Measurements from ENCODE around the gene PPARA. TPM values are rescaled to one million over a fixed set of nuclear protein-coding genes. Genes with fewer than 3 reads are reported as not detected.

PPARA gene
- total and polyA plus RNA-seq, 7 experiments from 2014 or later, result 3.7 to 21.6 (median 16.4) TPM

DNA sequence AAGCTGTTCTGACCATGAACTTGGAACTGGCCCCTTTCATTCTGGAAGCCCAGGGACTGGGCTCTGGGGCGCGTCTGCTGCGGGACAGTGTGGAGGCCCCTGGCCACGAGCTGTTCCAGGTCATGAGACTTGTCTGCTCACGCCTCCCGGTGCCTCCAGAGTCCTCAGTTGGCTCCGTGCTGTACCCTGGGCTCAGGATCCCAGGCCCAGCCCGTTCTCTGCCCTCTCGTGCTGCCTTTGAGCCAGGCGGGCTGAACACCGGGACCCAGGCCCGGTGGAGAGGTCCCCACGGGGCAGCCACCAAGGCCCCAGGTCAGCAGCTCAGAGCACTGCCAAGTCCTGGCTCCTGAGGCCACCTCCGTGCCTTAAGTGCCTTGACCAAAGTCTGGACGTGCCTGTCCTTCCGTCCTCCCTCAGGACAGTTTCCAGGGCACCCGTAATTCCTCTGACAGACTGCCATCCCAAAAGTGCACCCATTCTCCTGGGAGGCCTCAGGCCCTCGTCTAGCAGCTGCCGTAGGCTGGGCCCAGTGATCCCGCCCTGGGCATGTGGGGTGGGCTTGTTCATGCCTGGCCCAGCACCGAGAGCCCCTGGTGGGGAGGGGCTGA is 36.3 kb upstream of the PPARA start:
- Mint-ChIP-seq H3K9me3 (no peaks in the 10 kb centered on the region), H3K27ac (no peak overlapping the region), H3K27me3 (no peaks in the 10 kb centered on the region), H3K4me1 (peaks cover 0 to 6% (median 0%) of the 10 kb centered on the region in 7 donors), H3K4me3 (no peak overlapping the region), H3K36me3 (no peaks in the 10 kb centered on the region)
- Histone ChIP-seq H3K9me3 (ENCODE audit: control insufficient read depth in 2 of 3, low read length in 3 of 3) (no peaks in the 10 kb centered on the region), H3K4me1 (ENCODE audit: control insufficient read depth in 2 of 2, insufficient read depth in 2 of 2, low read length in 2 of 2) (peaks cover 0 to 4% of the 10 kb centered on the region in 2 donors), H3K4me3 (ENCODE audit: low read length) (no peak overlapping the region), H3K36me3 (ENCODE audit: control insufficient read depth in 2 of 3, insufficient read depth in 3 of 3, low read length in 3 of 3) (peaks cover 0 to 32% (median 0%) of the 10 kb centered on the region in 3 experiments), H3K27ac (ENCODE audit: low read depth, low read length) (no peak overlapping the region), H3K27me3 (ENCODE audit: control insufficient read depth in 2 of 2, insufficient read depth in 2 of 2, low read length in 2 of 2) (no peaks in the 10 kb centered on the region)
- no peak for ATAC-seq
- CTCF ChIA-PET, result interaction anchor here (0.7 to 7.9 kb wide), 11 partner anchors 16 to 201 kb away, joined by 3 to 112 read pairs (median 3); no protein-coding TSS in a partner anchor
- POLR2A ChIA-PET, result interaction anchor here (0.8 to 1.0 kb wide), 3 partner anchors 16 to 100 kb away, joined by 3 to 4 read pairs (median 3); no protein-coding TSS in a partner anchor
- no peak for DNase-seq
- intact Hi-C loops (cut with micrococcal nuclease), result loop anchor here in 1 of 2 donors (5.0 kb wide), 1 partner anchor 42 kb away; no protein-coding TSS in a partner anchor

DNA sequence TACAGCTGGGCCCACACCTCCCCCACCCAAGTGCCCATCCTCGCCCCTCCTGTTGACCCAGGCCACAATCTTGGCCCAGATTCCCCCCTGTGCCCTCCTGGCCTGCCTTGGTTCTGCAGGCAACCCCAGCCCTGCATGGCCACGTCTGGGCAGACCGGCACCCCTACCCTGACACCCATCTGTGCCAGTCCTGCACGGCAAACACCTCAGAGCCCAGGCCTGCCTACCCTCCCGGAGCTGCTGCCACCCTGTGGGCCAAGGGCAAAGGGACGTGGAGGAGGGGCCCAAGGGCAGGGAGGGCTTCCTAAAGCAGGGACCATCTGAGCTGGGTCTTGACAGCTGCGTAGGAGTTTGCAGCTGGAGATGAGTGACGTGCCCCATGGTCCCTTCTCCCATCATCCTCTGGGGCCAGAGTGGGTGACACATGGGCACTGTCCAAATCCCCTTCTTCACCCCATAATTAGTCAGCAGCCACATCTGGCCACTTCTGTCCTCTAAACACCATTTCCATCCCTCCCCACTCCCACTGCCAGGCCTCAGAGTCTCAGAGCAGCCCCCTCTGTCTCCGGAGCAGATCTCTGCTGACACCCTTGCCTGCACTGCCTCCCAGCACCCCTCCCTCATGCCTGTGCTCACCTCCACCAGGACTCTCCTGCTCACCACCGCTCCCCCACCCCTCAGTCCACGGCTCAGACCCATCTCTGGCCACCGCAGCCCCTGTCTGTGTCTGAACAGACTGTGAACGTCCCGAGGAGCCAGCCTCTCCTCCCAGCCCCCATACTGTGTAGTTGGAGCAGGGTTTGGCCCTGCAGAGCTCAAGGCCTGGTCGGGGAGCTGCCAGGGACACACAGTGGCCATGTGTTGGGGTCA is 35.6 kb upstream of the PPARA start:
- Mint-ChIP-seq H3K27me3 (no peaks in the 10 kb centered on the region), H3K27ac (peak overlapping the region in 2 of 9 donors; percentile 17 to 70), H3K4me1 (peaks cover 0 to 6% (median 0%) of the 10 kb centered on the region in 7 donors), H3K4me3 (no peak overlapping the region), H3K9me3 (no peaks in the 10 kb centered on the region), H3K36me3 (no peaks in the 10 kb centered on the region)
- DNase-seq (no peak), ATAC-seq (no peak)
- intact Hi-C loops (cut with micrococcal nuclease), result loop anchor here in 1 of 2 donors (5.0 kb wide), 1 partner anchor 42 kb away; no protein-coding TSS in a partner anchor
- POLR2A ChIA-PET, result interaction anchor here (0.8 to 1.0 kb wide), 4 partner anchors 17 to 101 kb away, joined by 3 to 4 read pairs (median 3); no protein-coding TSS in a partner anchor
- H3K4me3 ChIP-seq (ENCODE audit: low read length), result no peak overlapping the region
- no peak overlapping the region for H3K27ac ChIP-seq (ENCODE audit: low read depth, low read length)
- CTCF ChIA-PET, result interaction anchor here (0.5 to 7.9 kb wide), 10 partner anchors 11 to 199 kb away, joined by 3 to 112 read pairs (median 6); no protein-coding TSS in a partner anchor
- peaks cover 0 to 4% of the 10 kb centered on the region in 2 donors for H3K4me1 ChIP-seq (ENCODE audit: control insufficient read depth in 2 of 2, insufficient read depth in 2 of 2, low read length in 2 of 2)
- no peaks in the 10 kb centered on the region for H3K9me3 ChIP-seq (ENCODE audit: control insufficient read depth in 2 of 3, low read length in 3 of 3)
- H3K36me3 ChIP-seq (ENCODE audit: control insufficient read depth in 2 of 3, insufficient read depth in 3 of 3, low read length in 3 of 3), result peaks cover 0 to 27% (median 0%) of the 10 kb centered on the region in 3 experiments
- H3K27me3 ChIP-seq (ENCODE audit: control insufficient read depth in 2 of 2, insufficient read depth in 2 of 2, low read length in 2 of 2), result no peaks in the 10 kb centered on the region

DNA sequence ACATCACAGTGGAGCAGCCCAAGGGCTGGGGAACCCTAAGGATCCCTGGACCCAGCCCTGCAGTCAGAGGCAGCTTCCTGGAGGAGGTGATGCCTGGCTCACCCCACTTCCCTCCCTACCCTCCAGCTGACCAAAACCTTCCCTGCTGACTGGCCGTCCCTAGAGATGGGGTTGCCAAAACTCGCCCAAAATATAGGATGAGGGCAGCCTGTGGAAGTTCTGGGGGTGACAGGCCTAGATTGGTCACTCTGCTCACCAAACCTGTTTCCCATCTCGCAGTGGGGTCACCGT is 35.0 kb upstream of the PPARA start:
- Histone ChIP-seq H3K27me3 (ENCODE audit: control insufficient read depth in 2 of 2, insufficient read depth in 2 of 2, low read length in 2 of 2) (no peaks in the 10 kb centered on the region), H3K27ac (ENCODE audit: low read depth, low read length) (no peak overlapping the region), H3K36me3 (ENCODE audit: control insufficient read depth in 2 of 3, insufficient read depth in 3 of 3, low read length in 3 of 3) (peaks cover 0 to 22% (median 0%) of the 10 kb centered on the region in 3 experiments), H3K4me1 (ENCODE audit: control insufficient read depth in 2 of 2, insufficient read depth in 2 of 2, low read length in 2 of 2) (peaks cover 0 to 4% of the 10 kb centered on the region in 2 donors), H3K4me3 (ENCODE audit: low read length) (no peak overlapping the region), H3K9me3 (ENCODE audit: control insufficient read depth in 2 of 3, low read length in 3 of 3) (no peaks in the 10 kb centered on the region)
- intact Hi-C loops (cut with micrococcal nuclease), result no loop called here
- ChIA-PET POLR2A (interaction anchor here (0.8 kb wide), 1 partner anchor 79 kb away, joined by 3 read pairs; no protein-coding TSS in a partner anchor), CTCF (interaction anchor here (0.8 to 7.9 kb wide), 6 partner anchors 78 to 198 kb away, joined by 4 to 112 read pairs (median 12); no protein-coding TSS in a partner anchor)
- no peaks in the 10 kb centered on the region for H3K27me3 Mint-ChIP-seq
- H3K36me3 Mint-ChIP-seq, result no peaks in the 10 kb centered on the region
- no peak overlapping the region for H3K27ac Mint-ChIP-seq
- ATAC-seq (no peak), DNase-seq (no peak)
- peaks cover 0 to 6% (median 0%) of the 10 kb centered on the region in 7 donors for H3K4me1 Mint-ChIP-seq
- no peak overlapping the region for H3K4me3 Mint-ChIP-seq
- no peaks in the 10 kb centered on the region for H3K9me3 Mint-ChIP-seq

DNA sequence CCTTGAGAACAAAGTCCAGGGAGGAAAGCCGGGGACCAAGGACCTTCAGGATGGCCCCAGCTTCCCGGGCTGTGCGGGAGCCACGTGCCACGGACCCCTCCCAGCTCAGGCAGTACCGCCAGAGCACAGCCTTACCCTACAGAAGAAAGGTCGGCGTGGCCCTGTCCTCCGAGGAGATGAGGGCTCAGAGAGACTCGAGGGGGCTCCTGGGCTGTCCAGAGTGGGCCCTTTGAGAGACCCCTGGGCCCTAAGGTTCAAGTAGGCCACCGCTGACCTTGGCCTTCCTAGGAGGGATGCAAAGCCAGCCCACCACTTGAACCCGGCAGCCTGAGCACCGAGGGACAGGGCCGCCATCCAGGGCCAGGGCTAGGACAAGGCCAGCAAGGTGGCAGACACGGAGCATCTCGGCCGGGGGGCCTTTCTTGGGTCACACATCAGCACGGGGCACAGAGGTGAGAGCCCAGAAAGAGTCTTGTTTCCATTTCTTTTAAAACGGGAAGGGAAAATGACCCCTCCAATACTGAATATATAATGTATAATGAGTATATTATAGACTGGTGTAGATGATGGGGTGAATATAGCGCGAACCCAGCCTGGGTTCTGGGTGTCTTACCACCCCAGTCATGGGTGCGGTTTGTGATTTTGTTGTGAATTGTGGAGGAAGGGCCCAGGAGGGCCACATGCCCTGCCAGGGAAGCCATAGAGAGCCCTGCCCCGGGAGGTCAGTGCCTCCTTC is 34.4 kb upstream of the PPARA start:
- Mint-ChIP-seq H3K36me3 (no peaks in the 10 kb centered on the region), H3K4me3 (no peak overlapping the region), H3K9me3 (no peaks in the 10 kb centered on the region), H3K27me3 (no peaks in the 10 kb centered on the region), H3K27ac (no peak overlapping the region), H3K4me1 (peaks cover 0 to 6% (median 0%) of the 10 kb centered on the region in 7 donors)
- H3K27ac ChIP-seq (ENCODE audit: low read depth, low read length), result no peak overlapping the region
- no peaks in the 10 kb centered on the region for H3K9me3 ChIP-seq (ENCODE audit: control insufficient read depth in 2 of 3, low read length in 3 of 3)
- H3K27me3 ChIP-seq (ENCODE audit: control insufficient read depth in 2 of 2, insufficient read depth in 2 of 2, low read length in 2 of 2), result no peaks in the 10 kb centered on the region
- peaks cover 0 to 4% of the 10 kb centered on the region in 2 donors for H3K4me1 ChIP-seq (ENCODE audit: control insufficient read depth in 2 of 2, insufficient read depth in 2 of 2, low read length in 2 of 2)
- intact Hi-C loops (cut with micrococcal nuclease), result loop anchor here (1.0 kb wide), 4 partner anchors 80 to 121 kb away; no protein-coding TSS in a partner anchor
- CTCF ChIA-PET, result interaction anchor here (0.8 to 7.9 kb wide), 8 partner anchors 9 to 200 kb away, joined by 4 to 112 read pairs (median 12); no protein-coding TSS in a partner anchor
- H3K36me3 ChIP-seq (ENCODE audit: control insufficient read depth in 2 of 3, insufficient read depth in 3 of 3, low read length in 3 of 3), result peaks cover 0 to 16% (median 0%) of the 10 kb centered on the region in 3 experiments
- no peak overlapping the region for H3K4me3 ChIP-seq (ENCODE audit: low read length)
- DNase-seq (no peak), ATAC-seq (no peak)
- POLR2A ChIA-PET, result interaction anchor here (0.8 to 1.2 kb wide), 3 partner anchors 79 to 110 kb away, joined by 3 to 6 read pairs (median 4); no protein-coding TSS in a partner anchor

DNA sequence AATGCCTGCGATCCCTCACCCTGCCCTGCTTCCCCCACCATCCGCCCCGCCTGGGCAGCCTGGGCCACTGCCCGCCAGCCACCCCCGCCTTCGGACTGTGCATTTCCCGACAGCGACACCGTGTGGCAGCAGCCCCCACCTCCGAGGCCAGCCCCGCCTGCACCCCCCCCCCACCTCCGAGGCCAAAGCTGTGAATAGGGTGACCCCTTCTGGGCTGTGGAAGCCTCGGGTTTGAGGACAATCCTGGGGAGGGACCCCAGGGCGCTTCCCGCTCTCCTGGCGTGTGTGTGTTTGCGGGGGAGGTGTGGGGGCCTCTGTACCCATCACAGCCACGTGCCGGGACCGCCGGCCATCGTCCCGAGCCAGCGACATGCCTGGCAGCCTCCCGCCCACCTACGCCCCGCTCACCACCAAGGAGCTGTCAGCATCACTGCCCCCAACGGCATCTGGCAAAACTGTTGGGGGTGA is 33.8 kb upstream of the PPARA start:
- intact Hi-C loops (cut with micrococcal nuclease), result loop anchor here (1.0 kb wide), 4 partner anchors 80 to 121 kb away; no protein-coding TSS in a partner anchor
- ChIA-PET POLR2A (interaction anchor here (0.6 to 1.7 kb wide), 5 partner anchors 43 to 110 kb away, joined by 3 to 6 read pairs (median 4); no protein-coding TSS in a partner anchor), CTCF (interaction anchor here (0.8 to 7.9 kb wide), 11 partner anchors 9 to 200 kb away, joined by 3 to 112 read pairs (median 7); no protein-coding TSS in a partner anchor)
- H3K4me3 ChIP-seq (ENCODE audit: low read length), result no peak overlapping the region
- H3K4me3 Mint-ChIP-seq, result no peak overlapping the region
- no peaks in the 10 kb centered on the region for H3K36me3 Mint-ChIP-seq
- H3K27ac ChIP-seq (ENCODE audit: low read depth, low read length), result no peak overlapping the region
- no peaks in the 10 kb centered on the region for H3K9me3 Mint-ChIP-seq
- peaks cover 0 to 4% of the 10 kb centered on the region in 2 donors for H3K4me1 ChIP-seq (ENCODE audit: control insufficient read depth in 2 of 2, insufficient read depth in 2 of 2, low read length in 2 of 2)
- H3K27me3 ChIP-seq (ENCODE audit: control insufficient read depth in 2 of 2, insufficient read depth in 2 of 2, low read length in 2 of 2), result no peaks in the 10 kb centered on the region
- H3K27ac Mint-ChIP-seq, result no peak overlapping the region
- ATAC-seq, result peak; percentile 98
- H3K9me3 ChIP-seq (ENCODE audit: control insufficient read depth in 2 of 3, low read length in 3 of 3), result no peaks in the 10 kb centered on the region
- peak; percentile 58 to 87 (median 80) for DNase-seq
- H3K27me3 Mint-ChIP-seq, result no peaks in the 10 kb centered on the region
- H3K36me3 ChIP-seq (ENCODE audit: control insufficient read depth in 2 of 3, insufficient read depth in 3 of 3, low read length in 3 of 3), result peaks cover 0 to 14% (median 0%) of the 10 kb centered on the region in 3 experiments
- H3K4me1 Mint-ChIP-seq, result peaks cover 0 to 6% (median 0%) of the 10 kb centered on the region in 7 donors
